Mesodermal cell (in vitro differentiated cells): Measurements from ENCODE around the gene DOCK2.
"Not testable (repeated sequence)": the region's sequence is repeated elsewhere in the genome, so short reads cannot be mapped to it uniquely, and the experiment has no call there.

Experiments used
- H3K27ac ChIP-seq: 2 replicates; pipeline ENCODE4 v1.7.0; 2013; ENCODE audit warnings: mild to moderate bottlenecking, low read depth, low read length, moderate library complexity; ENCODE audit not compliant: severe bottlenecking
- H3K36me3 ChIP-seq: 2 replicates; pipeline ENCODE4 v1.7.1; 2013; ENCODE audit warnings: mild to moderate bottlenecking, low read length, moderate library complexity; ENCODE audit not compliant: control insufficient read depth, insufficient read depth
- H3K4me1 ChIP-seq: one replicate; pipeline ENCODE4 v1.7.1; 2013; ENCODE audit warnings: mild to moderate bottlenecking, low read length; ENCODE audit not compliant: insufficient read depth, control insufficient read depth, poor library complexity, severe bottlenecking
- H3K4me3 ChIP-seq: 2 replicates; pipeline ENCODE4 v1.7.0; 2013; ENCODE audit warnings: low read length, control low read depth, mild to moderate bottlenecking; ENCODE audit not compliant: insufficient read depth, poor library complexity, severe bottlenecking; ENCODE audit errors: extremely low read depth
- H3K9me3 ChIP-seq: 2 replicates; pipeline ENCODE4 v1.7.1; 2013; ENCODE audit warnings: mild to moderate bottlenecking, low read length, moderate library complexity; ENCODE audit not compliant: control insufficient read depth
- WGBS, 2 experiments: methylation state at CpG; one replicate each; pipeline ENCODE4 v1.1.5; 2013; ENCODE audit warnings: missing lambda C conversion rate in 2 of 2; ENCODE audit not compliant: insufficient coverage in 2 of 2; 5-methylcytosine and 5-hydroxymethylcytosine counted together

Gene DOCK2

DNA sequence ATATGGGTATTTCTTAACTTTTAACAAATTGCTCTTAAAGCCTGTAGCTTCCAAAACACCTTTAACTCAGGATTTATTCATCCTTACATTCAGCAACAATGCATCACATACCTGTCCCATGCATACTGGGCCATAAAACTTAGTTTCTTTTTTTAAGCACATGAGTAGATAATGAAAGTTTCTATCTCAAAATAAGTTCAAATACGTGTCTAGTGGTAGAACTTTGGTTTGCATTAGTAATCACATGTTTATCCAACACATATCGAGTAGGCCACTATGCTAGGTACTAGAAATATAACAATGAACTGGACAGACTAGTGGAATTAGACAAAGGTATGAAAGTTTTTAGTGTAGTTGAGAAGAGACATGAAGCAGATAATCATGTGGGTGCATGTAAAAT is 99.6 kb downstream of the DOCK2 start:
- no peaks in the 10 kb centered on the region for H3K36me3 ChIP-seq
- WGBS, 2 experiments: no CpG with 5 or more reads among the region's 2 CpGs
- H3K9me3 ChIP-seq: no peaks in the 10 kb centered on the region
- no peak overlapping the region for H3K4me3 ChIP-seq
- no peak overlapping the region for H3K27ac ChIP-seq
- no peaks in the 10 kb centered on the region for H3K4me1 ChIP-seq

DNA sequence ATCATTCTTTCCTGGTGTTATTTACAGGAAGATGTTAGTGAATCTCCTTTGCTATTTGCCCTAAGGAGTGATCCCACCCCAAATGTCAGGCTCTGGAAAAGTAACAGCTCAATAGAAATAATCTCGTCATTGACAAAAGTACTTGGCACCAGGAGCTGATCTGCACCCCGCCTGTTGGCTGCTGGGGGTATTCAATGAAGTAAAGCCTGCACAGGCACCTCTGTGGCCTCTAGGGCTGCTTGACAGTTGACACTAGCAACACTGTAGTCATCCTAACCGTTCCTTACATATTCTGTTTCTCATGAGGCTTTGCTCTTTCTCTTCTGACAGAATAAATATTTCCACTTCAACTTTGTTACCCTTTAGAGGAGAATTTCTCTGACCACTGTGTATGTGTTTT is 103.4 kb downstream of the DOCK2 start:
- Histone ChIP-seq H3K4me3 (no peak overlapping the region), H3K27ac (no peak overlapping the region), H3K9me3 (no peaks in the 10 kb centered on the region), H3K4me1 (peaks cover under 1% of the 10 kb centered on the region), H3K36me3 (no peaks in the 10 kb centered on the region)
- 75 to 100% methylated on average over 1 to 2 of the region's 3 CpGs for WGBS, 2 experiments

DNA sequence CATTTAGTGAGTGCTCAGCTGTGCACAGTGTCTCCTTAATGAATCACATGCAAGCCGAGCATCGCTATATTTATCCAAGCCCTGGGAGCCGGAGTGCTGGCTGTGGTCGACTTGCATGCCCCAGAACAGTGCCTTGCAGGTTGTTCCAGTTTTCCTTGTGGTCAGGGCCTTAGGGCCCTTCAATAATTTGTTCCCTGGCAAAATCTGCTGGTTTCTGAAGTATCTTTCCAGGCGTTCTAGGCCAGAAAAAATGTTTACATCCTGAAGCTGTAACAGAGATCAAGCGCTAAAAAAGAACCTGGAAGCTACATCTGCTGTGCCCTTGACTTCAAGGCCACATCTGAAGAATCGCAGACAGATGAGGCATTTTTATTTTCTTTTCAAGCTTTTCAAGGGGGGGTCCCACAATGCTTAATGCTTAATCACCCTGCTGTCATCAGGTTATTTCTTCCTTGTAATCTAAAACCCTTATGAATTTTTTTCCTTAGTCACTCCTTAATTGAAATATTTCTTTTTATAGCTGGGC is 105.8 kb downstream of the DOCK2 start:
- Histone ChIP-seq H3K4me1 (peaks cover 17% of the 10 kb centered on the region), H3K36me3 (no peaks in the 10 kb centered on the region), H3K9me3 (no peaks in the 10 kb centered on the region), H3K27ac (no peak overlapping the region), H3K4me3 (no peak overlapping the region)
- 90 to 98% methylated on average over 7 of the region's 7 CpGs for WGBS, 2 experiments

DNA sequence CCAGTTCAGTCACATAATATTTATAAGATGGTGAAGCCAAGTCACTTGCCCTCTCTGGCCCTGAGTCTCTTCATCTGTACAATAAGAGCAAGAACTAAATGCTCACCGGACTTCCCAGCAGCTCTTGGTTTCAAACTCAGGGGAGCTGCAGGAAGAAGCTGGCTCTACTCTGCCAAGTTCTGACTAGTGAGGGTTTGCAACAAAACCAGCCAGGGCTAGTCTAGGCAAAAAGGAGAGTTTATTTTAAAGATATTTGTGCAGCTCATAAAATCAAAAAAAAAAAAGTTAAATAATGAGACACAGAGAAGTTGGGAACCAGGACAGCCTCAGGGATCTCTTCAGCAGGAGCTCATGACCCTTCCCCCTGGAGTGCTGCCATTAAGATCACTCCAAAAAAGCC is 107.3 kb downstream of the DOCK2 start:
- no peak overlapping the region for H3K27ac ChIP-seq
- H3K36me3 ChIP-seq: no peaks in the 10 kb centered on the region
- H3K4me1 ChIP-seq: peaks cover 17% of the 10 kb centered on the region
- WGBS, 2 experiments: 88 to 100% methylated on average over 1 of the region's 1 CpG
- H3K9me3 ChIP-seq: no peaks in the 10 kb centered on the region
- H3K4me3 ChIP-seq: no peak overlapping the region

DNA sequence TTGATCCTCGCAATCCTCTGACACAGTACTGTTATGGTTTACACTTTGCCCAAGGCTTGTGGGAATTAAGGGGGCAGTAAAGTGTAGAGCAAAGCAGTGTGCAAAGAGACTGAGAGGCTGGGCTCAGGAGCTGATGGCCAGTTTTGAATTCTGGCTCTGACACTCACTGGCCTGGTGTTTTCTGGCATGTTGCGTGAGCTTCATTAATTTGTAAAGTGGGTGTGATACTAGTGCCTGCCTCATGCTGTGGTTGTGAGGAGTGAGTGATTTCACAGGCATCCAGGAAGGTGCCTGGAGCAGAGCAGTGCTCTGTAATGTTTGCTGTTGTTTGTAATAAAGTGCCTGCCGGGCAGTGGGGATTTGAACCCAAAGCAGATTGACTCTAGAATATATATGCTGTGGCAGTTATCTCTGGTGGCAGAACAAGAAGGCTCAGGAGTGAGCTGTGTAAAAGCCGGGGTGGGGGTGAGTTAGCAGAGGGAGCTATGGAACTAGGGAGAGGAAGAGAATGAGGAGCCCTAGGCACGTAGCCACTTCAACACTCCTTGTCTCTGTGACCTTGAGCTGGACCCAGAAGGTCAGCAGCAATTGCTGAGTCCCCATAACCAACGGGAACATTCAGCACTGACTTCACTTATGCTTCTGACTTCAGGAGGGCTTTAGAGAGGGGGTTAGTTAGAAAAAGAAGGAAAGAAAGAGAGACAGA is 108.5 kb downstream of the DOCK2 start:
- Histone ChIP-seq H3K4me3 (no peak overlapping the region), H3K27ac (no peak overlapping the region), H3K9me3 (no peaks in the 10 kb centered on the region), H3K4me1 (peaks cover 17% of the 10 kb centered on the region), H3K36me3 (no peaks in the 10 kb centered on the region)
- WGBS, 2 experiments: 78% methylated on average over 2 to 3 of the region's 6 CpGs

DNA sequence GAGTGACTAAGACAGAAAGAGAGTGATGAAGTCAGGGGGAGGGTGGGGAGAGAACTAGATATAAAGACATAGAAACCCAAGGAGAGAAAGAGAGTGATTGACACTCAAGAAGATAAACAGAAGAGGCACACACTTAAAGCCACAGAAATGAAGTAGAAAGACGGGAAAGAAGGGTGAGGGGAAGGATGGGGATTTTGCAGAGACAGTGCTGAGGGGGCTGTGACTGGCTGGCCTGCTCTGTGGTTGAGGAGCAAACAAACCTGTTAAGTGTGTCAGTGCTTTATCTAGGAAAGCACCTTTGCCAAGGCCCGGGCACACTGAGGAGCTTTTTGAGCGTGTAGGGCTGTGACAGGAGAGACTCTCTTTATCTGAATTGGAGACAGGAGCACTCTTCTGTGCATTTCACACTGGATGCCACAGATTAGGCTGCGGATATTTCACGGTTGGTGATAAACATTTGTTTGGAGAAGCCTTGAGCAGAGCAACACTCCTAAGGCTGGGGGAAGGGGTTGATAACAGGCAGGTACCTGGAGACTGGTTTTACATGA is 109.1 kb downstream of the DOCK2 start:
- Histone ChIP-seq H3K36me3 (no peaks in the 10 kb centered on the region), H3K4me1 (peaks cover 17% of the 10 kb centered on the region), H3K9me3 (no peaks in the 10 kb centered on the region), H3K27ac (no peak overlapping the region), H3K4me3 (no peak overlapping the region)
- 55 to 71% methylated on average over 4 to 5 of the region's 5 CpGs for WGBS, 2 experiments

DNA sequence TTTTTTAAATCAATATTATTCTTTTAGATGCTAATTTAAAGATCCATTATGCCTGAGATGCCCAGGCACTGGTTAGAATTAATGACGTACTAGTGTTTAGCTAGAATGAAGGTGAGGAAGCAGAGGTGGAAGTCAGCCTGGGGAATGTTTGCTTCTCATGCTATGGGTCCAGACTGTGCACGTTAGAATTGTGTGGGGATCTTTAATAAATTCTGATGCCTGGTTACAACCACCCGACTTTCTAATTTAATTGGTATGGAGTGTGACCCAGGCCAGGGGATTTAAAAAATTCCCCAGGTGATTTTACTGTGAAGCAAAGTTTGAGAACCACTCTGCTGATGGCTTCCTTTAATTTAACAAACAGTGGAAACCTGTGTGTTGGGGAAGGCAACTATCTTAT is 111.1 kb downstream of the DOCK2 start:
- WGBS, 2 experiments: 89 to 100% methylated on average over 3 of the region's 3 CpGs
- Histone ChIP-seq H3K36me3 (no peaks in the 10 kb centered on the region), H3K4me1 (peaks cover 17% of the 10 kb centered on the region), H3K9me3 (no peaks in the 10 kb centered on the region), H3K27ac (no peak overlapping the region), H3K4me3 (no peak overlapping the region)

DNA sequence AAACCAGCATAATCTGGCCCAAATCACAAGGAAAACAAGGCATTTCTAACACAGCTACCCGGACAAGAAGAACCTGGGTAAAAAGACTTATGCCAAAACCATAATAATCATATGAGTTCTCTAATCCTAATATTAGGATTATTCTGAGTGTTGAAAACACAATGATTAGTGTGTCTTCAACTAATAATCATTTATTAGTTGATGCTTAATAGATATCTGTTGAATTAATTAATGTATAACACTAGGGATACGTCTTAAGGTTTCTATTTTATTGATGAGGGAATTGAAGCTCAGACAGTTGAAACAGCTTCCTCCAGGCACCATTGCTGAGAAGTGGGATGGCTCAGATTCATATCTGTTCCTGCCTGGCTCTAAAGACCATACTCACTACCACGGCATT is 112.2 kb downstream of the DOCK2 start:
- WGBS, 2 experiments: 100% methylated on average over 1 of the region's 3 CpGs; no CpG with 5 or more reads in 1 of the 2 experiments
- peaks cover 19% of the 10 kb centered on the region for H3K4me1 ChIP-seq
- H3K9me3 ChIP-seq: no peaks in the 10 kb centered on the region
- H3K27ac ChIP-seq: no peak overlapping the region
- no peak overlapping the region for H3K4me3 ChIP-seq
- no peaks in the 10 kb centered on the region for H3K36me3 ChIP-seq

DNA sequence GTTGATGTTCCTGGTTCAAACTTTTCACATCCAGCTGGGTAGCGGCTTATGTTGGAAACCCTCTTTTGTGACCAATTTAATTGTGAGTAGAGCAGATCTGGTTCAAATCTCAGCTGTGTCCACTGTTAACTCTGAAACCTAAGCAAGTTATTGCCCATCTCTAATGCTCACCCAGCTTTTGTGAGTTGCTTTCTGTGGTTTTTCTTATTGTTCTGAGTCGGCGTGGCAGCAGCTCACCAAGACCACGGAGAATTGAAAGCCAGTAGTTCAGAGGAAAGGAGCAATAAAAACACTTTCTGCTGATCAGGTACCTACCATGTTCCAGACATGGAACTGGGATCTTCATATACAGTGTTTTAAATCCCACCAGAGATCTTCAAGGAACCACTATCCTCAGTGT is 114.4 kb downstream of the DOCK2 start:
- 100% methylated on average over 2 to 4 of the region's 4 CpGs for WGBS, 2 experiments

DNA sequence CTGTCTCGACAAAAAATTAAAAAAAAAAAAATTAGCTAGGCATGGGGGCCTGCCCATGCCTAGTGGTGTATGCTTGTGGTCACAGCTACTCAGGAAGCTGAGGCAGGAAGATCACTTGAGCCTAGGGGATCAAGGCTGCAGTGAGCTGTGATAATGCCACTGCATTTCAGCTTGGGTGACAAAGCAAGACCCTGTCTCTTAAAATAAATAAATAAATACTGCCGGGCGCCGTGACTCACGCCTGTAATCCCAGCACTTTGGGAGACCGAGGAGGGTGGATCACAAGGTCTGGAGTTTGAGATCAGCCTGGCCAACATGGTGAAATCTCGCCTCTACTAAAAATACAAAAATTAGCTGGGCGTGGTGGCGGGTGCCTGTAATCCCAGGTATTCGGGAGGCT is 115.5 kb downstream of the DOCK2 start:
- not testable (repeated sequence) for H3K27ac ChIP-seq, H3K36me3 ChIP-seq, H3K4me3 ChIP-seq, H3K9me3 ChIP-seq, H3K4me1 ChIP-seq
- 86 to 88% methylated on average over 4 to 6 of the region's 10 CpGs for WGBS, 2 experiments

More for the DNA sequence above, 114.4 kb downstream of the DOCK2 start:
- H3K4me1 ChIP-seq: peaks cover 8% of the 10 kb centered on the region
- H3K9me3 ChIP-seq: no peaks in the 10 kb centered on the region
- no peak overlapping the region for H3K27ac ChIP-seq
- H3K36me3 ChIP-seq: no peaks in the 10 kb centered on the region
- H3K4me3 ChIP-seq: no peak overlapping the region

DNA sequence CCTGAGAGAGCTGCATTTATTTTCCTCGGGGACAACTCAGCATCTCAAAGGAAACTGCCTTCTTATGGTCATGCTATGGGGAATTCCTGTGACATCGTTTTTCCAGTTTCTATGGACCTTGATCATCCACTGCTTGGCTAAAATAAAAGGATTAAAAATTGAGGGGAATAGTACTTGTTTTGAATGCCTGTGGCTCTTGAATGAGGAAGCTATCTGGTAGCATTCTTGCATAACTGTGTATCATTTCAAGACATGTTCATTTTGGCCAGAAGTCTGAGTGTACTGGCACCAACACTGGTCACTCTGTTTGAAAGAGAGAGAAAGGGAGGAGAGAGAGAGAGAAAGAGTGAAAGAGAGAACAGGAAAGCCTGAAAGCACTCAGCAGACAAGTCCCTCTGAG is 116.7 kb downstream of the DOCK2 start:
- no peak overlapping the region for H3K4me3 ChIP-seq
- 71 to 100% methylated on average over 2 of the region's 2 CpGs for WGBS, 2 experiments
- no peaks in the 10 kb centered on the region for H3K36me3 ChIP-seq
- no peak overlapping the region for H3K27ac ChIP-seq
- peaks cover 3% of the 10 kb centered on the region for H3K4me1 ChIP-seq
- H3K9me3 ChIP-seq: no peaks in the 10 kb centered on the region
